GM18498 (cell line): ENCODE results near the gene ADH1C.

Experiments
- ATAC-seq: cut with Tn5 transposase; IDR thresholded peaks from one replicate; pipeline ENCODE4 v1.9.1; 2021; ENCODE audit warnings: mild to moderate bottlenecking, moderate library complexity; ENCODE audit not compliant: unreplicated experiment

Gene ADH1C

GRCh38 chr4:99305638-99306400, 46.7 kb downstream of the ADH1C start:
- ATAC-seq = no peak

GRCh38 chr4:99301376-99302164, 51.0 kb downstream of the ADH1C start:
- ATAC-seq = no peak

GRCh38 chr4:99300934-99301333, 51.6 kb downstream of the ADH1C start:
- ATAC-seq = no peak

GRCh38 chr4:99293357-99293756, 59.2 kb downstream of the ADH1C start:
- ATAC-seq = no peak

- no peak for ATAC-seq
Measured at GRCh38 chr4:99290848-99291786, 61.4 kb downstream of the ADH1C start, which contains the start of gene ADH1A. Gene ADH1A (minus strand): TSS chr4:99290985. CDS start chr4:99290914, 71 bp downstream.
